A673 (cell line): ENCODE results near the gene AADACL4.

ENCODE experiments used
- CTCF ChIP-seq: fragments of 300-800, 200-600 bp; sonication (generic); conservative IDR thresholded peaks from 2 replicates; pipeline ENCODE4 v1.5.1; 2017; ENCODE audit warnings: low read depth, mild to moderate bottlenecking, antibody characterized with exemption, low read length, moderate library complexity, mixed read lengths
- EZH2 ChIP-seq: fragments of 200-600 bp; sonication (generic); IDR thresholded peaks from 2 replicates; pipeline ENCODE4 v1.6.1; 2017; ENCODE audit warnings: borderline replicate concordance, low read depth, mild to moderate bottlenecking, mixed read lengths, antibody characterized with exemption, low read length; ENCODE audit not compliant: poor library complexity, severe bottlenecking

GRCh38 chr1:12654004-12654567 lies 10.2 kb downstream of the AADACL4 start:
- TF ChIP-seq CTCF, result no peak
- no peak for TF ChIP-seq EZH2
